Adrenal gland (tissue), 12 donors: ENCODE measurements around the gene GATA5. TPM values are rescaled to one million over a fixed set of nuclear protein-coding genes. Genes with fewer than 3 reads are reported as not detected.

Source experiments
- DNase-seq, 7 donors: peaks; one replicate each; pipeline ENCODE4 v3.0.0-alpha.2; 2019 to 2020
- H3K27ac ChIP-seq, 5 donors: fragments of 200-600 bp; sonication (generic) in 4 of 5; 1 replicate in 3 of 5; 2 replicates in 2 of 5; pipeline versions ENCODE4 v1.5.1 to v1.8.0; 2016 to 2020; ENCODE audit warnings: mild to moderate bottlenecking in 1 of 5
- H3K27me3 ChIP-seq: fragments of 200-600 bp; 2 replicates; pipeline ENCODE4 v1.8.0; 2021
- H3K36me3 ChIP-seq, 2 donors: fragments of 200-600 bp; replicated peaks in 1 of 2; 1 replicate in 1 of 2; 2 replicates in 1 of 2; pipeline versions ENCODE4 v1.5.1 to v1.8.0; 2018 to 2022
- H3K4me1 ChIP-seq, 2 donors: fragments of 200-600 bp; replicated peaks in 1 of 2; 1 replicate in 1 of 2; 2 replicates in 1 of 2; pipeline versions ENCODE4 v1.5.1 to v1.8.0; 2018 to 2021
- H3K4me3 ChIP-seq, 4 donors: fragments of 200-600 bp; sonication (generic) in 3 of 4; one replicate each; pipeline ENCODE4 v1.5.1; 2016 to 2018
- H3K9me3 ChIP-seq, 3 donors: fragments of 200-600 bp; sonication (generic) in 1 of 3; replicated peaks in 1 of 3; 1 replicate in 2 of 3; 2 replicates in 1 of 3; pipeline versions ENCODE4 v1.5.1 to v1.8.0; 2016 to 2021
- CTCF ChIP-seq, 6 experiments: fragments of 450-650 bp in 4 of 6; fragments of 200-600 bp in 2 of 6; sonication (generic) in 1 of 6; IDR thresholded peaks; 1 replicate in 5 of 6; 2 replicates in 1 of 6; pipeline versions ENCODE4 v1.5.1 to v1.8.0; 2016 to 2021; ENCODE audit warnings: antibody characterized with exemption in 6 of 6, mild to moderate bottlenecking in 2 of 6, moderate library complexity in 1 of 6
- POLR2A ChIP-seq, 2 donors: fragments of 450-650 bp; IDR thresholded peaks; one replicate each; pipeline ENCODE4 v1.6.1; 2017; ENCODE audit warnings: antibody characterized with exemption in 2 of 2, mild to moderate bottlenecking in 2 of 2, moderate library complexity in 1 of 2
- WGBS, 4 donors: extraction: QIAGEN DNeasy Blood & Tissue Kit in 2 of 4; methylation state at CpG; one replicate each; pipeline versions ENCODE4 v1.1.5 to v1.1.7; 2013 to 2017; 5-methylcytosine and 5-hydroxymethylcytosine counted together
- intact Hi-C, 2 donors: fragments of 100-400 bp; cut with DNase I; formaldehyde crosslinking; loops; one replicate each; pipeline versions ENCODE4 v1.14.1 to v1.15.0; 2022 to 2023
- polyA plus RNA-seq, 3 donors: library from polyadenylated mRNA; stranded (reverse); fragments of 200-250 nt in 2 of 3; fragments of 350-450 nt in 1 of 3; fragmentation: Illumina TruSeq in 1 of 3; extraction: RNeasy Lipid Tissue Mini Kit (QIAGEN cat#74804) in 1 of 3; gene quantifications; one replicate each; pipeline ENCODE4 v1.2.3, GENCODE V29; 2013 to 2014
- total RNA-seq, 9 donors: library from RNA; depleted of rRNA in 4 of 9; stranded (reverse); fragments of >200 nt in 4 of 9; fragments of 120-200 nt in 1 of 9; fragmentation: NEBNext Ultra II Directional in 1 of 9; extraction: Animal tissue kit (Norgen Biotek cat#: 25700) in 1 of 9; gene quantifications; one replicate each; pipeline versions ENCODE4 v1.1.0 to v1.2.4, GENCODE V29; 2013 to 2023
- donor health status: healthy with polysubstance abuse.
- donor health status: Bipolar disorder and iron deficiency.
- donor health status: DM: yes; HTN: yes; CAD: no.
- donor health status: DM: no; HTN: no; CAD: no.
- donor health status: DM: no; HTN: no; CAD: no.
- donor health status: DM: yes; HTN: yes; CAD: no.

GATA5 gene
- total and polyA plus RNA-seq, 12 donors, result 0.67 to 12.0 (median 5.7) TPM

GRCh38 chr20:62488470-62488869, 12.7 kb upstream of the GATA5 start:
- no peak for DNase-seq
- no peaks in the 10 kb centered on the region for H3K36me3 ChIP-seq
- no peaks in the 10 kb centered on the region for H3K9me3 ChIP-seq
- H3K4me3 ChIP-seq, result no peak overlapping the region
- H3K27ac ChIP-seq, result peak overlapping the region in 1 of 5 donors; percentile 35
- H3K27me3 ChIP-seq, result no peaks in the 10 kb centered on the region
- 84 to 91% (median 89%) methylated on average over 3 of the region's 3 CpGs for WGBS, 4 donors
- intact Hi-C loops, result no loop called here
- TF ChIP-seq CTCF (IDR thresholded peaks at IDR 0.05), result no peak
- no peak for TF ChIP-seq POLR2A (IDR thresholded peaks at IDR 0.05)
- H3K4me1 ChIP-seq, result peaks cover 29 to 41% of the 10 kb centered on the region in 2 donors

DNA sequence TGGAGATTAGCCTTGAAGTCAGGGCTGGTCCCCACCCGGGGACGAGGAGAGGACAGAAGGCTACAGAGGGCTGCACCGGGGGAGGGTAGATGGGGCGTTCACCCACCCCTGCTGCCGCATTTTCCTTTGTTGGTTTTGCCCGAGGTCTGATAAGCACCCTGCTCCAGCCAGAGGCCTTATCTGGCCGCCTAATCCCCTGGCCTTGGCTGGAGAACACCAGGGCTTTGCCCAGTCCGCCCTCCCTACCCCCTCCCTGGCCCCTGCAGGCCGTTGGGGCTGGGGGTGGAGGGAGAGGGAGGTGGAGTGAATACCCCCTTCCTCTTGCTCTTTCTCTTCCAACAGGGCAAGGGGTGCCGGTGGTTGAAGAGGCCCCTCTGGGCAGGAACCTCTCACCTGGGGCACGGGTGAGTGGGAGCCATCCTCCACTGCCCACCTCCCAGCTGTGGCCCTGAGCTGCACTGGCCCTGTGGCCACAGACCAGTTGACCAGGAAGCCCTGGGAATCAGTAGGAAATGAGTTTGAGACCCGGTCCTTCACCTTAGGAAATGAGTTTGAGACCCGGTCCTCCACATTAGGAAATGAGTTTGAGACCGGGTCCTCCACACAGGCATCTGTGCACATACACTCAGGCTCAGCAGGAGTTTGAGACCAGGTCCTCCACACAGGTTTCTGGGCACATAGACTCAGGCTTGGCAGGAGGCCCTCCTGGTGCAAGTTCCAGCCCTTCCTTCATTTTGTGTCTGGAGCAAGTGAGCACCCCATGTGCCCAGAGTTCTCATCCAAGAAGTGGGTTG, 12.0 kb upstream of the GATA5 start:
- H3K27ac ChIP-seq, result peak overlapping the region in 4 of 5 donors; percentile 7 to 35 (median 27)
- no peak overlapping the region for H3K4me3 ChIP-seq
- intact Hi-C loops, result no loop called here
- peaks cover 27 to 34% of the 10 kb centered on the region in 2 donors for H3K4me1 ChIP-seq
- DNase-seq, result peak in 6 of 7 donors; percentile 62 to 80 (median 74)
- 29 to 34% (median 29%) methylated on average over 6 to 14 of the region's 14 CpGs for WGBS, 4 donors
- TF ChIP-seq CTCF (IDR thresholded peaks at IDR 0.05) (no peak), POLR2A (IDR thresholded peaks at IDR 0.05) (peak in 1 of 2 donors; percentile 23)
- no peaks in the 10 kb centered on the region for H3K9me3 ChIP-seq
- H3K36me3 ChIP-seq, result no peaks in the 10 kb centered on the region
- H3K27me3 ChIP-seq, result no peaks in the 10 kb centered on the region

DNA sequence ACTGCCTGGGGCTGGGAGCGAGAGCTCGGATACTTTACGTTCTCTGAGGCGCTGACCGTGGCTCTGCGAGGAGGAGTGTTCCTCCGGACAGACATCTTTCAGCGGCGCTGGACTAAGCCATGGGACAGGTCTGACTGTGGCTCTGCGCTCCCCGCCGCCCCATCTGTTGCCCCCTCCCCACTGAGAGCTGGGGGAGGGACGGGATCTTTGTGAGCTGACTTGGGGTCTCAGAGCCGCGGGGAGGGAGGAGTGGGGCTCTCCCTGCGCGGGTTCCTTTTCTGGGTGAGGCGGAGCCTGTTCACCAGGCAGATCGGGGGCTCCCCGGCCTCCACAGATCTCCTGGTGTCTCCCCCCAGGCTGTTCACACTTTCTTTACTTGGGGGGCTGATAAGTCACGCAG, 11.3 kb upstream of the GATA5 start:
- intact Hi-C loops, result no loop called here
- TF ChIP-seq POLR2A (IDR thresholded peaks at IDR 0.05), result no peak
- no peaks in the 10 kb centered on the region for H3K36me3 ChIP-seq
- WGBS, 4 donors, result 64 to 93% (median 76%) methylated on average over 9 to 21 of the region's 21 CpGs
- no peak for DNase-seq
- no peaks in the 10 kb centered on the region for H3K9me3 ChIP-seq
- H3K4me1 ChIP-seq, result peaks cover 27 to 38% of the 10 kb centered on the region in 2 donors
- no peaks in the 10 kb centered on the region for H3K27me3 ChIP-seq
- peak overlapping the region in 4 of 5 donors; percentile 7 to 35 (median 27) for H3K27ac ChIP-seq
- H3K4me3 ChIP-seq, result no peak overlapping the region

DNA sequence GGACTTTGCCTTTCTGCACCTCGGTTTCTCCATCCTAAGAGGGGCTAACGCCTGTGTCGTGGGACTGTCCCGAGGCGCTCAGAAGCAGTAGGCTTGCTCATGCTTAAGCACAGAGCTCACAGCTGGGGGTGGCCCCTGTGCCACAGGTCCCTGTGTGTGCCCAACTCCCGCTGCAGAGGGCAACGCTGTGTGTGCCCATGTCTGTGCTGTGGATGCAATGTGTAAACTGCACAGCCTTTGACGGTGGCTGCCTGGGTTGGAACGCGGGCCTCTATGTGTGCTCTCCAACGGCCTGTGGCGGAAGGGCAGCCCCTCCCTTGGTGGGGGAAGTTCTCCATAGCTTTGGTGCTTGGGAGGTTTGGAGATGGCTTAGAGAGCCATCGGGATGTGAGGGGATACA, 10.7 kb upstream of the GATA5 start:
- intact Hi-C loops, result no loop called here
- TF ChIP-seq CTCF (IDR thresholded peaks at IDR 0.05) (no peak), POLR2A (IDR thresholded peaks at IDR 0.05) (no peak)
- H3K36me3 ChIP-seq, result no peaks in the 10 kb centered on the region
- H3K4me3 ChIP-seq, result no peak overlapping the region
- no peak for DNase-seq
- peaks cover 27 to 44% of the 10 kb centered on the region in 2 donors for H3K4me1 ChIP-seq
- no peaks in the 10 kb centered on the region for H3K9me3 ChIP-seq
- H3K27me3 ChIP-seq, result no peaks in the 10 kb centered on the region
- WGBS, 4 donors, result 58 to 85% (median 79%) methylated on average over 8 to 13 of the region's 13 CpGs
- no peak overlapping the region for H3K27ac ChIP-seq
